ENCODE results near the gene SLC27A3. TPM values are rescaled to one million over a fixed set of nuclear protein-coding genes. Genes with fewer than 3 reads are reported as not detected.
A peak's percentile ranks its signal among the peaks of the same experiment; 100 is the strongest.
"Not testable (repeated sequence)": the region's sequence is repeated elsewhere in the genome, so short reads cannot be mapped to it uniquely, and the experiment has no call there.

Gene SLC27A3
- polyA plus RNA-seq, 3 donors from 2014 or later: 38.3 to 89.0 (median 54.3) TPM

DNA sequence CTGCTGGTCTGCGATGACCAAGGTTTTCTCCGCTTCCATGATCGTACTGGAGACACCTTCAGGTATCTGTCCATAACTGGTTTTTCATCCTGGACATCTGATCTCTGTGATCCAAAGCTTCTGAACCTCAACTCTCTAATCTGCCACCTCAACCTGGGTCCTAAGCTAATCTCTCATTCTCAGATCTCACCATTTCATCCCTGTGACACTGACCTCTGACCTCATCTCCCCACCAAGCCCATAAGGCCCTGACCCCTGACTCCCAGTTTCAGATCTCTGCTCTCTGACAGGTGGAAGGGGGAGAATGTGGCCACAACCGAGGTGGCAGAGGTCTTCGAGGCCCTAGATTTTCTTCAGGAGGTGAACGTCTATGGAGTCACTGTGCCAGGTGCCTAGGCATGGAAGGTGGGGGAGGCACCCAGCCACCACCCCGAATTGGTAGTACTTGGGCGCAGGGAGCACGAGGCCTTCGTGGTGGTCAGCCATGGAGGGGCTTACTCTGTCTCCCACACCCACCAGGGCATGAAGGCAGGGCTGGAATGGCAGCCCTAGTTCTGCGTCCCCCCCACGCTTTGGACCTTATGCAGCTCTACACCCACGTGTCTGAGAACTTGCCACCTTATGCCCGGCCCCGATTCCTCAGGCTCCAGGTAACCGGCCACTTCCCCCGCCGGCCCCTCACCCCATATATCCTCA is 3.8 kb downstream of the SLC27A3 start:
- H3K27ac Mint-ChIP-seq: peak overlapping the region in 5 of 6 donors; percentile 43 to 83 (median 74)
- H3K27me3 Mint-ChIP-seq (ENCODE audit: low read depth in 3 of 3): peaks cover 9 to 18% (median 12%) of the 10 kb centered on the region in 3 donors
- H3K36me3 Mint-ChIP-seq: peaks cover 0 to 12% (median 9%) of the 10 kb centered on the region in 3 donors
- DNase-seq: no peak
- H3K9me3 Mint-ChIP-seq: no peaks in the 10 kb centered on the region
- peaks cover 53 to 60% of the 10 kb centered on the region in 2 donors for H3K4me1 Mint-ChIP-seq
- peak overlapping the region in 4 of 5 donors; percentile 10 to 26 (median 18) for H3K4me3 Mint-ChIP-seq

DNA sequence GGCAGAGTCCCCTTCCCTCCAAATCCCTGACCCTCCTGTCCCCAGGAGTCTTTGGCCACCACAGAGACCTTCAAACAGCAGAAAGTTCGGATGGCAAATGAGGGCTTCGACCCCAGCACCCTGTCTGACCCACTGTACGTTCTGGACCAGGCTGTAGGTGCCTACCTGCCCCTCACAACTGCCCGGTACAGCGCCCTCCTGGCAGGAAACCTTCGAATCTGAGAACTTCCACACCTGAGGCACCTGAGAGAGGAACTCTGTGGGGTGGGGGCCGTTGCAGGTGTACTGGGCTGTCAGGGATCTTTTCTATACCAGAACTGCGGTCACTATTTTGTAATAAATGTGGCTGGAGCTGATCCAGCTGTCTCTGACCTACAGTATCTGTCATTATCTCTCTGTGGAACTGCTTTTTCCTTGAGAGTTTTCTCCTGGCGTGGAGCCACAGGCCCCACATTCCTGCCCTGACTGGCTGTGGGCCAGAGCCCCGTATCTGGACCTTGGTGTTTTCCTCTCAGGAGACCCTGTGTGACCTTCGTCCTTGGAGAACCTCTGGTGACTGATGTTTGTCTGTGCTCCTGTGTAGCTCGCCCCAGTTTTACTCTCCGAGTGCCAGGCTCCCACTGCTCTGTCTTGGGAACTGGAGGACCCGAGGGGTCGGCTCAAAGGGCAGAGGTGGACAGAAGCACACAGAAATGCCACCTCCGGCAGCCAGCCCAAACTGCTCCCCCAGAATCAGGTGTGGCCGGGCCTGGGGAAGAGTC is 4.8 kb downstream of the SLC27A3 start:
- H3K9me3 Mint-ChIP-seq: no peaks in the 10 kb centered on the region
- H3K36me3 Mint-ChIP-seq: peaks cover 0 to 12% (median 9%) of the 10 kb centered on the region in 3 donors
- peak overlapping the region; percentile 28 to 83 (median 40) for H3K27ac Mint-ChIP-seq
- no peak for DNase-seq
- H3K27me3 Mint-ChIP-seq (ENCODE audit: low read depth in 3 of 3): peaks cover 7 to 16% (median 12%) of the 10 kb centered on the region in 3 donors
- H3K4me1 Mint-ChIP-seq: peaks cover 43 to 51% of the 10 kb centered on the region in 2 donors
- H3K4me3 Mint-ChIP-seq: no peak overlapping the region

DNA sequence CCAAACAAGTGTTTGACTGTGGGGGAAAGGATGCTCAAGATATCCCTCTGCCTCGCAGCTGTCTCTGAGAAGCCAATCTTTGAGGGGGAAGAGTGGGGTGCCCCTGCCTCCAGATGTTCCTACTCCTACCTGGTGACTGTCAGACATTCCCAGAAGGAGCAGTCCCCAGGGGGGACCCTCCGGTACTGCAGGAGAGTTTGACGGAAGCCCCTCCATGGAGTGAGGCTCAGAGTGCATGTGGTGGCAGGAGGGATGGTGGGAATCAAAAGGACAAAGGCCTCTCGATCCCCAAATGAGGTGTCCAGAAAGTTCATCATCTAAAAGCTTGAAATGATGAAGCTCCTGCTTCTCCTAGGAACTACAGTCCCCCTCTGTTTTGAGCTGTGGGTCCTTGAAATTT is 5.3 kb downstream of the SLC27A3 start:
- Mint-ChIP-seq H3K4me1 (peaks cover 41 to 52% of the 10 kb centered on the region in 2 donors), H3K27ac (peak overlapping the region in 5 of 6 donors; percentile 23 to 77 (median 45)), H3K27me3 (ENCODE audit: low read depth in 3 of 3) (peaks cover 3 to 13% (median 9%) of the 10 kb centered on the region in 3 donors), H3K9me3 (no peaks in the 10 kb centered on the region), H3K4me3 (no peak overlapping the region), H3K36me3 (peaks cover 0 to 12% (median 9%) of the 10 kb centered on the region in 3 donors)
- DNase-seq: no peak

DNA sequence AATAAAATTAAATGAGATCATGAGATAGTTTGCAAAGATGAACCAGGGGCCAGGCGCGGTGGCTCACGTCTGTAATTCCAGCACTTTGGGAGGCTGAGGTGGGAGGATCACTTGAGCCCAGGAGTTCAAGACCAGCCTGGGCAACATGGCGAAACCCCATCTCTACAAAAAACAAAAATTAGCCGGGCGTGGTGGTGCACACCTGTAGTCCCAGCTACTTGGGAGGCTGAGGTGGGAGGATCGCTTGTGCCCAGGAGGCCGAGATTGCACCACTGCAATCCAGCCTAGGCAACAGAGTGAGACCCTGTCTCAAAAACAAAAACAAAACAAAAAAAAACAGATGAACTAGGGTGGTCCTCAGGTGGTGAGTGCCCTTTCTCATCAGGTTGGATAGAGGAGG is 7.4 kb downstream of the SLC27A3 start:
- not testable (repeated sequence) for H3K27me3 Mint-ChIP-seq (ENCODE audit: low read depth in 3 of 3)
- peak overlapping the region; percentile 85 to 98 (median 90) for H3K4me3 Mint-ChIP-seq

DNA sequence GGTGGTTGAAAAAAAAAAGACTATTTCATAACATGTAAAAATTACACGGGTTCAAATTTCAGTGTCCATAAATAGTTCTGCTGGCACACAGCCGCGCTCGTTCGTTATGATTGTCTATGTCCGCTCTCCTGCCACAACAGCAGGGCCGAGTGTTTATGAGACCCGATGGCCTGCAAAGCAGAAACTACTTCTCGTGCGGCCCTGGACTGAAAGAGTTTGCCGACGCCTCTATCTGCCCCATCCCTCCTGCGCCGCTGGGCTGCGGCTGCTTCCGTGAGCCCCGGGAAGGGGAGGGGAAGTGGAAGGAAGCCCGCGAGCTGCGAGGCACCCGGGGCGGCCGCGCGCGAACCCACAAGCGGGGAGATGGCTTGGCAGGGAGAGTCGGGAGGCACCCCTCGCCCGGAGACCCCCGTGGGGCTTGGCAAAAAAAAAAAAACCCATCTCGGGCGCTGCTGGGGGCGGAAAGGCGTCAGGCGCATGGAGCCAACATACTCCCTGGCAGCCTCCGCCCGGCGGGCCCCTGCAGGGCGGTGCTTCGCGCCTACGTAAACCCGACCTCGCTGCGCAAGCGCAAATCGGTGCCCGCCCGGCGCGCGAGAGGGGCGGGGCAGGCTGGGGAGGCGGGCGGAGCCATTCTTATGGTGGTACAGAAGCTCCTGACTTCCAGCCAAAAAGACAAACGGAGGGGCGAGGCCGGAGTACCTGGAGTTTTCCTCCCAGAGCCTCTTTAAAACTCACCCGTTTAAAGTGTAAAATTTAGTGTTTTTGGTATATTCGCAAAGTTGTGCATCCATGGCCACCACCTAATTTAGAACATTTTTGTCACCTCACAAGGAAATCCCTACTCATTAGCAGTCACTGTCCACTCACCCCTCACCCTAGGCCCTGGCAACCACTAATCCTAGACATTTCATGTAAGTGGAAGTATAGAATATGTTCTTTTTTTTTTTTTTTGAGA is 8.3 kb downstream of the SLC27A3 start:
- peak overlapping the region; percentile 92 to 99 (median 98) for H3K27ac Mint-ChIP-seq
- H3K4me3 Mint-ChIP-seq: peak overlapping the region; percentile 85 to 98 (median 90)
- H3K9me3 Mint-ChIP-seq: no peaks in the 10 kb centered on the region
- H3K4me1 Mint-ChIP-seq: peaks cover 17 to 31% of the 10 kb centered on the region in 2 donors
- H3K27me3 Mint-ChIP-seq (ENCODE audit: low read depth in 3 of 3): peaks cover 3 to 9% (median 8%) of the 10 kb centered on the region in 3 donors
- peaks cover 0 to 9% (median 8%) of the 10 kb centered on the region in 3 donors for H3K36me3 Mint-ChIP-seq
- DNase-seq: peak; percentile 91 to 93 (median 92)

More for the DNA sequence above, 7.4 kb downstream of the SLC27A3 start:
- H3K4me1 Mint-ChIP-seq: peaks cover 25 to 38% of the 10 kb centered on the region in 2 donors
- H3K27ac Mint-ChIP-seq: peak overlapping the region; percentile 92 to 99 (median 98)
- peaks cover 0 to 10% (median 9%) of the 10 kb centered on the region in 3 donors for H3K36me3 Mint-ChIP-seq
- not testable (repeated sequence) for DNase-seq, H3K9me3 Mint-ChIP-seq

DNA sequence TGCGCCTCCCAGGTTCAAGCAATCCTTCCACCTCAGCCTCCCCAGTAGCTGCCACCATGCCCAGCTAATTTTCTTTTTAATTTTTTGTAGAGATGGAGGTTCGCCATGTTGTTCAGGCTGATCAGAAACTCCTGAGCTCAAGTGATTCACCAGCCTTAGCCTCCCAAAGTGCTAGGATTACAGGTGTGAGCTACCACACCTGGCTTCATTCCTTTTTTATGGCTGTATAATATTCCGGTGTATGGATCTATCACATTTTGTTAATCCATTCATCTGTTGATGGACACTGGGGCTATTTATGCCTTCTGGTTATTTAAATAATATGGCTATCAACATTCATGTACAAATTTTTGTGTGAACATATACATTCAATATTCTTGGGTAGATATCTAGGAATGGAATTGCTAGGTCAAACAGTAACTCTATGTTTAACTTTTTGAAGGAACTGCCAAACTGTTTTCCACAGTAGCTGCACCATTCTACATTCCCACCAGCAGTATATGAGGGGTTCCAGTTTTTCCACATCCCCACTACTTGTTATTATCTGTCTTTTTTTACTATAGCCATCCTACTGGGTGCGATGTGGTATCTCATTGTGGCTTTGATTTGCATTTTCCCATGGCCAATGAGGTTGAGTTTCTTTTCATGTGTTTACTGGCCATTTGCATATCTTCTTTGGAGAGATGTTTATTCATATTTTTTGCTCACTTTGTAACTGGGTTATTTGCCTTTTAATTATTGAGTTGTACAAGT is 11.0 kb downstream of the SLC27A3 start:
- DNase-seq: no peak
- Mint-ChIP-seq H3K36me3 (no peaks in the 10 kb centered on the region), H3K9me3 (no peaks in the 10 kb centered on the region), H3K4me3 (no peak overlapping the region), H3K4me1 (peaks cover 32 to 51% of the 10 kb centered on the region in 2 donors), H3K27me3 (ENCODE audit: low read depth in 3 of 3) (peaks cover 3 to 15% (median 8%) of the 10 kb centered on the region in 3 donors), H3K27ac (no peak overlapping the region)

DNA sequence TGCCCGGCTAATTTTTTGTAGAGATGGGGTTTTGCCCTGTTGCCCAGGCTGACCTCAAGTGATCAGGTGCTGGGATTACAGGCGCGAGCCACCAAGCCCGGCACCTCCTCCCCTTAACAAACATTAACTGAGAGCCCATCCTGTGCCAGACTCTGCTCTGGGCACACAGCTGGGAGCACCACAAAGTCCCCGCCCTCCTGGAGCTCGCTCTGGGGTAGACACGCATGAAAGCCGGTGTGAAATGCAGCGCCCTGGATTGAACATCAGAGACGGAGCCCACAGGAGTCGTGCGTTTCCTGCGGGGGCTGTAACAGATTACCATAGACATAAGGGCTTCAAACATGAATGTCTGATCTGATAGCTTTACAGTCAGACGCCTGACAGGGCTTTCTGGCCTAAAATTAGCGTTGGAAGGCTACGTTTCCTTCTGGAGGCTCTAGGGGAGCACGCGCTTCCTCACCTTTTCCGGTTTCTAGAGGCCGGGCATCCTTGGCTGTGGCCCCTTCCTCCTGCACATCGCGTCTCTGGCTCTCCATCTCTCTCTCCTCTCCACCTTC is 14.3 kb downstream of the SLC27A3 start:
- Mint-ChIP-seq H3K4me1 (peaks cover 41 to 53% of the 10 kb centered on the region in 2 donors), H3K36me3 (peaks cover 0 to 1% (median 0%) of the 10 kb centered on the region in 3 donors), H3K27ac (peak overlapping the region; percentile 2 to 91 (median 84)), H3K4me3 (peak overlapping the region in 4 of 5 donors; percentile 17 to 62 (median 36)), H3K9me3 (no peaks in the 10 kb centered on the region), H3K27me3 (ENCODE audit: low read depth in 3 of 3) (peaks cover 0 to 6% (median 2%) of the 10 kb centered on the region in 3 donors)
- no peak for DNase-seq

DNA sequence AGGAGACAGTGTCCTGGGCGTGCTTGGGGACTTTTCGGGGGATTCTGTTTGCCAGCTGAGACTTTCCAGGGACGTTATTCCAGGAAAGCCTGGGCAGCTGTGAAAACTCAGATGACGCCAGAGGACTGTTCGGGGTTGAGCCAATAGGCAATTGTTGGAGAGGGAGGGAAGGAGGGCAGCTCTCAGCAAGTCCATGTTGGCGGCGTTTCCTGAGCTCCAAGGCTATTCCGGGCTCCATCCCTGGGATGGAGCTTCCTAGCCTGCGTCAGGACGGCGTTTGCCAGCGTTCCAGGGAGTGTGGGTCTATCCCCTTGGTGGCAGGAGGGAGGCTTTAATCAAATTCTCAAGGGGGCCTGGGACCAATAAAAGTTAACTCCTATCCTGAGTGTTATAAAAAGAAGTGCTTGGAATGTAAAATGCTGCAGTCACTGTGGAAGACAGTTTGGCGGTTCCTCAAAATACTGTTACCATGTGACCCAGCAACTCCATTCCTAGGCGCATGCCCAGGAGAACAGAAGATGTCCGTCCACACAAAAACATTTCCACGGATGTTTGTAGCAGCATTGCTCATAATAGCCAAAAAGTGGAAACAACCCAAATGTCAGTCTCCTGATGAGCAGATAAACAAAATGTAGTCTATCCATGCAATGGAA is 15.2 kb downstream of the SLC27A3 start:
- Mint-ChIP-seq H3K27me3 (ENCODE audit: low read depth in 3 of 3) (peaks cover 0 to 6% (median 2%) of the 10 kb centered on the region in 3 donors), H3K4me1 (peaks cover 45 to 58% of the 10 kb centered on the region in 2 donors), H3K4me3 (peak overlapping the region; percentile 56 to 80 (median 77)), H3K27ac (peak overlapping the region; percentile 79 to 91 (median 90)), H3K36me3 (peaks cover 0 to 3% (median 0%) of the 10 kb centered on the region in 3 donors), H3K9me3 (no peaks in the 10 kb centered on the region)
- no peak for DNase-seq

DNA sequence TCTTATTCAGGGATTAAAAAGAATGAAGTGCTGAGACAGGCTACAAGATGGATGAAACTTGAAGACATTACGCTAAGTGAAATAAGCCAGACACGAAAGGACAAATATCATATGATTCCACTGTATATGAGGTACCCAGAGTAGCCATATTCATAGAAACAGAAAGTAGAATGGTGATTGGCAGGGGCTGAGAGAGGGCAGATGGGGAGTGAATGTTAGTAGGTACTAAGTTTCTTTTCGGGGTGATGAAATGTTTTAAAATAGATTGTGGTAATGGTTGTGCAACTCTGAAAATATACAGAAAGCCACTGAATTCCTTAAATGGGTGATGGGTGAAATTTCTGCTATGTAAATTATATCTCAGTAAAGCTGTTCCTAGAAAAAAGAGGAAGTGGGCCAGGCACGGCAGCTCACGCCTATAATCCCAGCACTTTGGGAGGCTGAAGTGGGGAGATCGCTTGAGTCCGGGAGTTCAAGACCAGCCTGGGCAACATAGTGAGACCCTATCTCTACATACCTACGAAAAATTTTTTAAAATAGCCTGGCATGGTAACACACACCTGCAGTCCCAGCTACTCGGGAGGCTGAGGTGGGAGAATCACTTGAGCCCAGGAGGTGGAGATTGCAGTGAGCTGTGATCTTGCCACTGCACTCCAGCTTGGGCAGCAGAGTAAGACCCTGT is 15.9 kb downstream of the SLC27A3 start:
- peak; percentile 62 to 67 (median 64) for DNase-seq
- H3K4me3 Mint-ChIP-seq: peak overlapping the region; percentile 56 to 80 (median 77)
- peaks cover 0 to 3% (median 0%) of the 10 kb centered on the region in 3 donors for H3K36me3 Mint-ChIP-seq
- peaks cover 50 to 61% of the 10 kb centered on the region in 2 donors for H3K4me1 Mint-ChIP-seq
- H3K27me3 Mint-ChIP-seq (ENCODE audit: low read depth in 3 of 3): peaks cover 0 to 6% (median 2%) of the 10 kb centered on the region in 3 donors
- H3K27ac Mint-ChIP-seq: peak overlapping the region; percentile 79 to 91 (median 86)
- H3K9me3 Mint-ChIP-seq: no peaks in the 10 kb centered on the region

DNA sequence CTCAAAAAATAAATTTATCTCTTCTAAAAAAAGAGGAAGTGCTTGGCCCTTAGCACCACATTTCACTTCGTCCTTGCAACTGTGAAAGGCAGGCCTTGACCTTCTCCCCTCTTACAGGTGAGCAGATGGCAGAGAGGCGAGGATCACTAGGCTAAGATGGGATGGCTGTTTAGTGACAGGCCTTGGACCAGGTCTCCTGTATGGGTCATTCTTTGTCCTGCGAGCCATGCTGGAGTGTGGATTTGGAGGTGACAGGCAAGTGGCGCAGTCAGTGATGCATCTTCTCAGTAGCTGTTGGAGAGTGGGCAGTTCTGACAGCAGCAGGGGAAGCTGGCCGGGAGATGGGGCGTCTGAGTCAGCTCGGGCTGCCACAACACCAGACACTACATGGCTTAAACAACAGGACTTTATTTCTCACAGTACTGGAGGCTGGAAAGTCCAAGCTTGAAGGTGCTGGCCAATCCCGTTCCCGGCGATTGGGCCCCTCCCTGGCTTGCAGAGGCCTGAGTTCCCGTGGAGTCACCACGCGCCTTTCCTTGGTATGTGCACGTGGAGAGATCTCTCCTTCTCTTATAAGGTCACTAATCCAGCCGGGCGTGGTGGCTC is 16.5 kb downstream of the SLC27A3 start:
- Mint-ChIP-seq H3K4me3 (peak overlapping the region; percentile 56 to 80 (median 77)), H3K9me3 (no peaks in the 10 kb centered on the region), H3K27me3 (ENCODE audit: low read depth in 3 of 3) (peaks cover 0 to 6% (median 2%) of the 10 kb centered on the region in 3 donors)

DNA sequence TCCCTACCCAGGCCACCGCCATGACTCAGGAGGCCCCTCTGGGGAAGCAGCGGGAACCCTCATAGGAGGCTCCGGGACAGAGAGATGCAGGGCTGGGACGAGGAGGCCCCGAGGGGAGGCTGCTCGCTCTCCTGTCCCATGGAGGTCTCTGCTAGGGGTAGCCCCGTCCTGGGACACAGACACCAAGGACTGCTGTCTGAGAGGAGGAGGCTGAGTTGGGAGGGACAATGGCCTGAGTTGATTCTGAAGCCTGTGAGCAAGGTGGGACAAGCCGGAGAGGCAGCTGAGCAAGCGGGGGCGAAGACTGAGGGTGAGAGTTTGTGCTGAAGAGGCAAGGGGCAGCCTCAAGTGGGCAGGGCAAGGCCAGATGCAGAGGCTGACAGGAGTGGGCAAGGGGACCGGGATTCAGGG is 17.4 kb downstream of the SLC27A3 start:
- peaks cover 0 to 6% (median 2%) of the 10 kb centered on the region in 3 donors for H3K27me3 Mint-ChIP-seq (ENCODE audit: low read depth in 3 of 3)
- H3K27ac Mint-ChIP-seq: peak overlapping the region in 4 of 6 donors; percentile 22 to 69 (median 54)
- H3K36me3 Mint-ChIP-seq: peaks cover 0 to 3% (median 0%) of the 10 kb centered on the region in 3 donors
- H3K4me1 Mint-ChIP-seq: peaks cover 62 to 76% of the 10 kb centered on the region in 2 donors
- H3K4me3 Mint-ChIP-seq: peak overlapping the region in 1 of 5 donors; percentile 51
- H3K9me3 Mint-ChIP-seq: no peaks in the 10 kb centered on the region
- DNase-seq: no peak

More for the DNA sequence above, 16.5 kb downstream of the SLC27A3 start:
- peaks cover 0 to 3% (median 0%) of the 10 kb centered on the region in 3 donors for H3K36me3 Mint-ChIP-seq
- peaks cover 56 to 68% of the 10 kb centered on the region in 2 donors for H3K4me1 Mint-ChIP-seq
- DNase-seq: no peak
- H3K27ac Mint-ChIP-seq: peak overlapping the region; percentile 79 to 91 (median 86)

Measured in immature natural killer cell (primary cell).